Putamen (tissue), 1 donor: ENCODE data around the gene SMIM21.

Source experiments
- DNase-seq: peaks from one replicate; pipeline ENCODE4 v3.0.0-alpha.2; 2016; ENCODE audit warnings: low spot score

The SMIM21 gene

DNA sequence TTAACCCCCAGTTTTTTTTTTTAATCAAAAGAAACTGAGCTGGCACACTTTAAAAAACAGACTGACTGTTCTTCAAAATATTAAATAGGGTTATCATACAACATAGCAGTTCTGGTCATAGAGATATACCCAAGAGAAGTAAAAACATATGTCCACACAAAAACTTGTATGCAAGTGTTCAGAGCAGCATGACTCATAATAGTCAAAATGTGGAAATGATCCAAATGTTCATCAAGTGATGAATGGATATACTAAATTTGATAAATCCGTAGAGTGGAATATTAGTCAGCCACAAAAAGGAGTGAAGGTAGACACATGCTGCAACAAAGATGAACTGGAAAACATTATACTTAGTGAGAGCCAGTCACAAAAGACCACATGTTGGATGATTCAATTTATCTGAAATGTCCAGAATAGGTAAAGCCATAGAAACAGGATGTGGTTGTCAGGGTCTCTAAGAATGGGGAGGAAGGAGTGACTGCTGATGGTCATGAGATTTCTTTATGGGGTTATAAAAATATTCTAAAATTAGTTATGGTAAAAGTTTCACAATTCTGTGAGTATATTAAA, 5.1 kb downstream of the SMIM21 start:
- no peak for DNase-seq

DNA sequence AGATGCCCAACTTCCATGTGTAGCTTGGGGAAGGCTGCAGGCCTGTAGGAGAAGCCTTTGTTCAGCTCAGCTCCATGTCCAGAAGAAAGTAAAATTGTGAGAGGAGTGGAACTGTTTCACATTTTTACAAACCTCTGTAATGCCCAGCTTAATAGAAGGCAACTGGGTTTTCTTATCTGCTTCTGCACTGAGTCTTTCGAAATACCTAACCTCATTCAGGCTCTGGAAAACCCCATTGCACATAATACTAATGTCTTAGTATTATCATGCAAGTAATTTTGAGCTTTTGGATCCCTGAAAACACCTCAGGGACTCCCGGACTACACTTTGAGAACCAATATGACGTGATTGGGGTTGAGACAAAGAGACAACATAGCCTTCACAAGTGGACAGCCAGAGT, 5.8 kb downstream of the SMIM21 start:
- no peak for DNase-seq

DNA sequence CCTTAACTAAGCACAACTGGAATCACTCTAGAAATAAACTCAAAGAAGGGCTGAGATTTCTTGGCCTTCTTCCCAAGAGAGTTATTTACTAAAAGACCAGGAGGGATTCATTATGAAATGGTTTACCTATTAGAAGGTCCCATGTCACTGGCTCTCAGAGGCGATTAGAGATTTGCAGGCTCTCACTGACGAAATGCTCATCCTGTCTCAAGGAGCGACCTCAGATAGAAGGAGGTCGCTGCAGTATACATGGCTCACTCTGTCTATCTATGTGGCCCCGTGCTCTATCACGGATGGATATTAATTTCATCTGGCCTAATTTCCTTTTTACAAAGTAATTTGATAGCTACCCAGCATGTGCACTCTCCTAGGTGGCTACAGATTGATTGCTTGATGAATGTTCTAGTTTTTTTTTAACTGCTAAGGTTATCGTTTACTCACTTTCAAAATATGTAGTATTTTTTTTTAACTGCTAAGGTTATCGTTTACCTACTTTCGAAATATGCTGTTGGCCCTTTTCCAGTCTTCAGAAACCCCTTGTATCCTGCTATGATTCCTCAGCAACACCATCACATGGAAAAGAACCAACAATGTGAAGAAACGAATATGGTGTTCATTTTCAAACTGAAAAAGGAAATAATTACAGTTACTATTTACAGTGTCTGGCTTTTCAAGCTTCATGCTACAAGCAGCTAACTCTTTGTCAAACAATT, 9.1 kb downstream of the SMIM21 start:
- no peak for DNase-seq

DNA sequence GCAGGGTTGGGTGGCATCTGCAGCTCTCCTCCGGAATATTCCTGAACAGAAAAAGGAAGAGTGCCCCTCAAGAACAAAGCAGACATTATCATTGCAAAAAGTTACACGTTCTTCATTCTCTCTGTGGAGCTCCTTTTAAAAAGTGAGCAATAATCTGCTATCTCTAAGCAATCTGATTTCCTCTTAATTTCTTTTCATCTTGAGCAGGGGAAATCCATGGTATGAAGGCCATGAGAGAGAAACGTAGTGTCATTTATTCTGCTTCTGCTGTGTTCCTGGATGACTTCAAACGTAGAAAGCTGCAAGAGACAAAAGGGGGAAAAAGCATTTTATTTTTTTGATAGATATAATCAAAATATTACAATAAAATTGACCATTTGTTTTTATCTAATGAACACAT, 16.9 kb downstream of the SMIM21 start:
- no peak for DNase-seq

DNA sequence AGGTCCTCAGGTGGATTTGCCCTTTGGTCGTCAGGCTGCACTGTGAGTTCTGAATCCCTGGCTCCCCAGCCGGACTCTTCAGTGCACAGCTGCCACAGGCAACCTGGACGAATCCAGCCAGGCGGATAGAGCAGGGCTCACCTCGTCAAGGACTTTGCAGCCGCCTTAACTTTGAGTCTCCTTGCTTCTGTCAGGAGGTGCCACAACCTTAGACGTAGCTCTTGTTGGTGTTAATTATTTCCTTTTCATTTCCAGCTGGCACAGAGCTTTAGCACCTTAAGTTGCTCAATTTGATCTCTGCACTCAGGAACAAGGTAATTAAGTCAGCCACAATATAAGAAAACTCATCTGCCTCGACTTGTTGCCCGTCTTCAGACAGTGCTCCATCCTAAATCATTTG, 17.7 kb downstream of the SMIM21 start:
- DNase-seq = no peak

DNA sequence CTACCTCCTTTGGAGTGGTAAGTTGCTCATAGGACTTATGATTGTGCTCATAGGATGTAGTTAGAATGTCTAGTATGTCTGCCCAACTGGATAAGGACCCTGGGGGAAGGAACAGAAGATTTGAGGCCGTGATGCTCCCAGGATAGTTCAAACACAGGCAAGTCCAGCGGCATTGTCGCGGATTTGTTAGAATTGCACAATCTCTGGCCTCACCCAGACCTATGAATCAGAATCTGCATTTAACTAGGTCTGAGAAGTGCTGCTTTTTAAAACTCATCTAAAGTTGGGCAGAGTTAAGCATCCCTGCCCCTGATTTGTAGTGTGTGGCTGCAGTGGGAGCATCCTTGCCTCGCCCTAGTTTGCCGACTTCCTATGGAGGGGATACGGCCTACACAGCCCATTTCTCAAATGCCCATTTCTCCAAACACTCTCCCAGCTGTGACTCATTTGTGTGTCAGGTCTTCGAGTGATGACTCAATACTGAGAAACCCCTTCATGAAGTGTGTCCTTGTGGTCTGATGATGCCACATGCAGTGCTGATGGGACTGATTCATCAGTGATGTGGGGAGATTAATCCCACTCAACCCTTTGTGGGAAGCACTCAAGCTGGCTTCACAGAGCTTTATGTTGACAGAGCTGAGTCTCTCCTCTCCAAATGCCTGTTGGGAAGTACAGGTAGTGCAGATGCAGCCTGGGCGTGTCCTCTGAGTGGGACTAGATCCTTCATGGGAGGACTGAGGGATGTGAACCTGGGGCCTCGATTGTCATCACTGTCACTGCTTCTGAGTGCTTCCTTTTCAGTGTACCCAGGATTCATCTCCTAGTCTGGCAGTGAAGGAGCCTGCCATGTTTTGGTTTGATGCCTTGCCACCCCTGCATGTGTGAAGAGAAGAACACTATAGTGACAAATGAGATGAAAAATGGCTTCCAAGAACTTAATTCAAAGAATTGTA, 18.7 kb downstream of the SMIM21 start:
- DNase-seq = no peak

DNA sequence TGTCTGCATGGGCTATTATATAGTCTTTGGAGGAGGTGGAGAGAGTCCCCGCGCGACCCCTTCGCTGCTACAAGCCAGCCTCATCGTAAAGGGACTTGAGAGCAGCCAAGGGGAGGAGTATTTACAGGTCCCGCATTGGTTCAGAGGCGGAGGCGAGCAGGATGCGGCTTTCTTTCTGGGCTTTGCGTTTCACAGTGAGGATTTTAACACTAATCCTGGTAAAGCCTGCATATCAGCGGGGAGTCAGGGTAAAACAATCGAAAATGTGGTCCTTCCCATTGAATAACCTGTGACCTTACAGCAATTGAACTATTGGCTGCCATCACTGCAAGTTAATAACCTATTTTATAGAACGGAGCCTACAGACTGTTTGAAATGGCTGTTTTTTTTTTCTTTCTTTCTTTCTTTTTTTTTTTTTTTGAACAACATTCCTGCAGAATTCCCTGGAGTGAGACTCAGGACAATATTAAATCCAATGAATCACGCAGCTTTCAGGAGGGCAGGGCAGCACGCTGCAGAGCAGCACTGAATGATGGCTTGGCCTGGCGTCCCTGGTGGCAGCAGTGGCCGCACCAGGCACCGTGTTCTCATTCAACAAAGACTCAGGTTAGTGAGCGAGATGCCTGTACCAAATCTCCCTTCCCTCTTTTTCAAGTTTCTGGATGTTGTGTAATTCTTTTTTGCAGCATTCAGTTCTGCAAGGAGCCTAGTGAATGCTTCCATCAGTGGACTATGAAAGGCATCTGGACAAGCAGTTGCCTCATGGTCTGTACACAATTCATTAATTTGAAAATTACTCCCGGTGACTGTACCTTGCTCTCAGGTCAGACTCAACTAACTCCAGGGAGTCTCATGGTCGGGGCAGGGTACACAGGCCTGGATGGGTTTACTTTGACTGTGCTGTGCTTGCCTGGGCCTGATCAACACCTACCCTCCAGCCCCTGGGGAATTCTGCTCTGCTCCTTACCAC, 19.8 kb downstream of the SMIM21 start:
- no peak for DNase-seq

DNA sequence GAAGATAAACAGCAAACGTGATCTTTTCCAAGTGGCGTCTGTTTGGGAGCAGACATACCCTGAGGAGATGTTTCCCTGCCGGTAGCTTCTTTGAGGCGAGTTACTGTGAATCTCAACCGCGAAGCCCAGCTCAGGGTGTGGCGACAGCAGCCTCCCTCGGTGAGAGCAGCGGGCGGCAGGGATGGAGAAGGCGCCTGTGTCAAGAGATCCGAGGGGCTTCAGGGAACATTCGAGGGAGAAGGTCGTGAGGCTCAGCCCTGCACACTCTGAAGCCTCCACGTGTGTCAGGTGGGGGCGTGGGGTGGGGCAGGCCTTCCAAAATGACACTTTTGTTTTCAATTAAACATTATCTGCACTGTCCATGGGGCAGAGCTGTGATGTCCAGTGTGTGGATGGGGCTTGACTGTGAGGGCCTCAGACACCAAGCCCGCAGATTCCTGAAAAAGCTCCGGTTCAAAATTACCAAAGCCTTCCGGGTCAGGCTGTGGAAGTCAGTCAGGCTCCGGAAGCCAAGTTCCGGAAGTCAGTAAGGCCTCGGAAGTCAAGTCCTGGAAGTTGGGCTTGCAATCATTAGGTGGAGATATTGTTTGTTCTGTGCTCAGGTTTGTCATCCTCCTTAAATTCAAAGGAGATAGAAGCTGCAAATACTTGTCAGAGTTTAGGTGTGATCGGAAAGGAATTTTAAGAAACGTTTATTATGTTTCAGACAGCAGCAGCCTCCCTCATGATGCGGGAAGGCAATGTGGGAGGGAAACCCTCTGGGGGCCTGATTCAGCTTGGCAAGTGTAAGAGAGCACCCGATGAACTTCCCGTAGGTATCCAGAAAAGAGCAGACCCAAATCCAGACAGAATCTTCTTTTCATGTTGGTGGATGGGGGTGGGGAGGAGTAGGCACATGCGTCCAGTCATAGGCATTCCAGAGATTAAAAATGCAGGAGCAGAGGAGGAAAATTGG, 20.7 kb downstream of the SMIM21 start:
- DNase-seq = peak; percentile 4

DNA sequence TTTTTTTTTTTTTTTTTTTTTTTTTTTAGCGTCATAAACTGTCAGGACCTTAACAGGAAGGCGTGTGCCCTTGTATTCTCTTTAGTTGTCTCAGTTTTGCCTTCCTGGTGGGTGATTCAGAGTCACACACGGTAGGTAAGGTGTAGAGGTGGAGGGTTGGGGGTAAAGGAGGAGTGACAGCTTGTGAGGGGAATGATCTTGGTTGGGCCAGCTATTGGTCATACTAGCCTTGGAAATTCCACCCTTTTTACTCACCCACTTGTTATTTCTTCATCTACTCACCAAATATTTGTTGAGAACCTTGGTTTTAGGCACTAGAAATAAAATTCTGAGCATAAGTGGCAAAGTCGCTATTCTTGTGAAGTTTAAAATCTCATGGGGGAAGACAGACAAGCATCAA, 22.2 kb downstream of the SMIM21 start:
- no peak for DNase-seq

DNA sequence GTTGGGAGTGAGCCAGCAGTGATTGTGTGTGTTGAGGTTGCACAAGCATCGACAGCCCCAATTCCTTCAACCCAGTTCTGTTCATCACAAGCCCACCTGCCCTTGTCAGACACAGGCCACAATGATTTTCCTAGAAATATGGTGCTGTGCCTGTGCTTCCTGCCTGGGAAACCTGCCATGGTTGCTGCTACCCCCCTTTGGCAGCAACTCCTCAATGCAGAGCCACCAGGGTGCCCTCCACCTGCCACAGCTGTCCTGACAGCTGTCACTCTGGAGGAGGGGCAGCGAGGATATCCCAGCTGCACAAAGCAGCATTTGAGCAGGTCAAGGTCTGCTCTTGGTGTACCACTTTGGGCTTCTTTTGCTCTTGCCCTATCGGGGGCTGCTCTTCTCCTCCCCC, 27.1 kb downstream of the SMIM21 start:
- DNase-seq = no peak

DNA sequence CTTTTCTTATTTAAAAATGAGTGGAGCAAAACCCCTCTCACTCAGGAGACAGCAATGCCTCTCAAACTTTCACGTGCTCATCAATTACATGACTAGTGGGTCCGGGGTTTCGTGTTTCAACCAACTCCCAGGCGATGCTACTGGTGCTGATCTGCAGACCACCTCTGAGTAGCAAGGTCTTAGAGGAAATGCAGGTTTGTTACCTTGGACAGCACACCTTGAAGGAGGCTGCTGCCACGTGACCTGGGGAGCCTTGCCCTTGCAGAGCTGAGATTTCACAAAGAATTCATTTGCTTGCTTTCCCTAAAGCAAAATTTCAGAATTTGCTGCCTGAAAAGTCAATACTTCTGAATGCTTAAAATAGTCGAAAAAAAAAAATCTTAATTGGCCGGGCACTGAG, 32.4 kb downstream of the SMIM21 start:
- DNase-seq = no peak

DNA sequence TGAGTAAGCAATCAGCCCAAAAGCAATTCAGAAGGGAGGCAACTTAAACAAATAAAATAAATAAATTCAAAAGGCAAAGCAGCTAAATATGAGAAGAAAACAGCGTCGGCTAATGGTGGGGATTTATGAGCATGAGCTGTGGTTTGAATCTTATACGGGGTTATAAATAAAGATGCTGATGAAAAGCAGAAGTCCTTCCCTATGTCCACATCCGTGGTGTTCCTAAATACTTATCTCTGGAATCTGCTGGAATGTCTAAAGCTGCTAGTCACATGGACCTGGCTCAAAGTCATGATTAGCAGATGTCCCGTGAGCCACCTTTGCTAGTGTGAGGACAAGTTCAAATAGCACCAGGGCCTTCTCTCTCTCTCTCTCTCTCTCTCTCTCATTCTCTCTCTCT, 33.8 kb downstream of the SMIM21 start:
- DNase-seq = no peak

DNA sequence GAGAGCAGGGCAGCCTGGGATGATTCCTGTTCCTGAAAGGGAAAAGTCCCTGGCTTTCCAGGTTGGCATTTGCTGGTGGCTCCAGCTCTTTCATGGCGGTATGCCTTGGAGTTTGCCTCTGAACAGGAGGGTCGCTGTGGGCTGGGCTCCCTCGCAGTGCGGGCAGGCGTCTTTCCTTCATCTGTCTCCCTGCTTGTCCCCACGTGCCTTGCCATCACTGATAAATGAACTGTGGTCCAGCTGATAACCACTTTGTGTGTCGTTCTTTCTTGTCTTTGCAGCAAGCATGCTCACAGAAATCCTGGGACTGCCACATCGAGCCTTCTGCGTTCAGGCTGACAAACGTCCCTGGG, 35.3 kb downstream of the SMIM21 start:
- no peak for DNase-seq

DNA sequence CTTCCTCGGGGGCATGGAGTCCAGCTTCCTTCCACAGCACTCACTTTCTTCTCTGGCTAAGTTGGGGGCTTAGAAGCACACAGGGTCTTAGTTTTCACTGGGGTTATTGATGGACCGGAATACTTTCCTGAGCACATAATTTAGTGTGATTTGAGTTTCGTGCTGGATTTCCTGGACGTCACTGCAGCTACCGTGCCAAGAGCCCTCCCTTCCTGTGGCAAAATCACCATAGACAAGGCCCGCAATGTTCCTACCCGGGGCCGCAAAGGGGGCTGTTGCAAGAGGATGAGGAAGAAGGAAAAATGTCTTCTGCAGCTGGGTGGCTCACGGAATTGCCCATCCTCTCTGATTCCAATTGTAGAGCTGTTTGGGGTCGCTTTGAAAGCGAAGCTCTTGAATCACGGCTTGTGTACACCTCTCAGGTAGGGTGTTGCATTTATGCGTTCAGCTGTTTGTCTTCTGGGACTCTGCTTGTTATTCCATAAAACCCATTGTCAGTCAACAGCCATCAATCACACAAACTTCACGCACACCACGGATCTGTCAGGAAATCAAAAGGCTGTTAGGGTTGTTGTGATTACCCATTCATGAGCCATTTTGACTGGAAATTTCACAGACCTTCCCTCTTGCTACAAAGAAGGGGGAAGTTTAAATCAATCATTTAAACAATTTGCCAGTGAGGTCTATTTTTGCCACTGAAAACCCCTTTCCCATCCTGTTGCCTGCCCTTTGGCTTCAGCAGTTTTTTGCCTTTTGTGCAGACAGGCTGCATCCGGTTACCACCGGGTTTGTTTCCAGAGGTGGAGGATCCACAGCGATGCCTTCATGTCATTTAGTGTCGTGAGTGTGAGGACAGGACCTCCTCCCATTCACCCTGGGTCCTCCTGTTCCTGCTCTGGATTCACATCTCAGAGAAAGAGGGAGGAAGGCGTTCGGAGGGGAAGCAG, 36.0 kb downstream of the SMIM21 start:
- DNase-seq = no peak

DNA sequence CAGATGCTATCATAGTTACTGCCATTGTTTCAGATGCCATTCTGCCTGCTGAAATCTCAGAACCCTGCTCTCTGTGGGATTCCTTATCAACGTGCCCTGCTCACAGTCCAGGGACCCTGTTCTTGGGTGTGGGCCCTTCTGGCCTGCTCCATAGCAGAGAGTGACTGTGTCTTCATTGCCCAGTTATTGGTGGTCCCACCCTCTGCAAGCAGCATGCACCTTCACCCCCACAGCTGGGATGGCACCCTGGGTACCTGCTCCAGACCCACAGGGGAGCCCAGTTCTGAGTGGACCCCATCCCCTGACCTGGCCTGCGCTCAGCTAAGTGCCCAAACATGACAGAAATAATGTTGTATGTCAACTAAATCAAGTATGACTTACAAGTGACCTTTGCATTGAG, 36.6 kb downstream of the SMIM21 start:
- DNase-seq = no peak

DNA sequence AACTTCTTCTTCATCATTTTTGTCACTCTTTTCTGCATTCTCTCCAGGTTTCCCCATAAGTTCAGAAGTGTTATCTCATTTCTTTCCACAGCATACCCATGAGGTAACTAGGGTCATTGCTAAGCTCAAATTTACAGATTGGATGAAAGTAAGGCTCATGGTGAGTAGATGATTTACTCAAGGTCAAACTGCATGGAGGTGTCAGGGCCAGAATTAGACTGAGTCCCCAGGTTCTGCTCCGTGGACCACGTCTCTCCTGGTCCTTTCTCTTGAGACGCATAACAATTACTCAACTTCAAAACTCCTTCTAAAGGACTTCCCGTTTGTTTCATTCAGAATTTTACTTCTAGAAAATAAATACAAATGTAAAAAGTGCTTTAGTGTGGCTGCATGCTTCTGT, 43.4 kb downstream of the SMIM21 start:
- no peak for DNase-seq

DNA sequence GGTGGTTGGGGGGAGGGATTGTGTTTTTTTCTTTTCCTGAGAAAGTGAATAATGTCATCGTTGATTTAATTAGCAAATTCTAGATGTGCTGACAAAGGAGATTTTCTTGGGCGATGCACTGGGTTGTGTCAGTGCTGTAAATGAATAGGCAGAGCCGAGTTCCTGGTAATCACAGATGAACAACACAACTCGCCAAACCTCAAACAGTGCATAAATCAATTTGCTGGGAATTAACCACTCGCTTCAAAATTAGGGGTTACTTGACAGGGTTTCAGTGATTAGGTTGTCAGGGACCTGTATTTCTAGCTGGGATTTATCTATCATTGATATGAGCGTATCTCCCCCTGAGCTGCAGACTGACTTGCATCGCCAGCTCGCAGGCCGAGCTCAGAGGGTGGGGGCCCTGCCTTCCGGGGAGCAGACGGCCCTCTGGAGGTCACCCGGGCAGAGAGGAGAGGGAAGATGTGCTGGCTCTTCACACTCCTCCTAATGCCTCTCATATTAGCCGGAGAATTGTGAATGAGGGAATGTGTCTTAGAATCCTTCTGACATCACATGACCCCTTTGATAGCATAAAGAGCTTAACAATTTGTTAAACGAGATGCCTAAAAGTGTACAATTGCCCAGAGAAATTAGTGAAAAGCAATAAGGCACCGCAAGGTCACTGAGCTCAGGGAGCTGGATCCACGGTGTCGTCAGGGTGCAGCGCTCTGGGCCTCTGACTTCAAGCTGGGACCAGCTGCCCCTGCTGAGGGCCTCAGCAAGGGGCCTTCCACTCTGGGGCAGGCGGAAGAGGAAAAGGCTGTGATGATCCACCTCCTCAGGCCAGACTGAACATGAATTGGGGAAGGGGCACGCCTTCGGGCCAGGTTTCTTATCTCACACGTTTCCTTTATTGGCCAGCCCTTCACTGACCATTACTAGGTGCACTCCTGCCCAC, 48.9 kb downstream of the SMIM21 start:
- DNase-seq = no peak

DNA sequence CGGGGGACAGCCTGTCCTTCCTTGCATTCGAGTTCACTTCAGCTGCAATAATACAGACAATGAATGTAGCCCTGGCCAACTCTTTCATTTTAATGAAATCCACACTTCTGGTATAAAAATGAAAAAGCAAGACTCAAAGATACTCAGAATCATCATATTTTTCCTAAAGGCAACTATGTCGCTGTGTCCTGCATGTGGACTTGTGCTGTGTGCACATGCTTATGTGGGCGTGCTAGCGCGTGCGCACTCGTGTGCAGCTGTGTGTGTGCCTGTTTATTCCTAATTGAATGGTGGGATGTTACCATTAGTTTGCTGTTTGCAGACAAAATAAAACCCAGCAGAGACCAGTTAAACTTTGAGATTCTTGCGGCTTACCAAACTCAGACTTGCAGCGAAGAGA, 49.6 kb downstream of the SMIM21 start:
- no peak for DNase-seq

DNA sequence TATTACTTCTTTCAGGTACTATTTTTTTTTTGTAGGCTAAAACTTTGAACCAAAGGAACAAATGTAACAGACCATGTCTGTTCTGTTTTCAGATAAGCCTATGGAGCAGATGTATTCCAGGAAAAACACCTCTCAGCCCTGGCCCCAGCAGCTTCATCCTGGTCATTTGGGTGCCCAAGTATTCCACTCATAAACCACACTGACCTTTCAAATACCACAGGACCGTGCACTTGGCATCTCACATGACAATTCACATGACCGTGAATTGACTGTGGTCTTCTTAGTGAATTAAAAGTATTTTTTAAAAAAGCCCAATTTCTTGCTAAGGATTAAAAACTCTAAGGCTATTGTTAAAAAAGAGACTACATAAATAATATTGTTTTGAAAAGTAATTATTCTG, 50.2 kb downstream of the SMIM21 start:
- no peak for DNase-seq
